Panc1 (cell line): Measurements from ENCODE around the gene CES4A.

ENCODE experiments used
- CTCF ChIP-seq: fragments of 450-650 bp; IDR thresholded peaks from 2 replicates; pipeline ENCODE4 v1.5.1; 2017; ENCODE audit warnings: mild to moderate bottlenecking
- TF ChIP-seq, protein P1 (sequence below), 2 experiments: IDR thresholded peaks; 2 replicates each; pipeline ENCODE4 v1.6.1; 2011 to 2012; ENCODE audit warnings: low read depth in 2 of 2, control low read depth in 1 of 2, low read length in 1 of 2, mild to moderate bottlenecking in 1 of 2, moderate library complexity in 1 of 2; ENCODE audit not compliant: insufficient read depth in 1 of 2

DNA sequence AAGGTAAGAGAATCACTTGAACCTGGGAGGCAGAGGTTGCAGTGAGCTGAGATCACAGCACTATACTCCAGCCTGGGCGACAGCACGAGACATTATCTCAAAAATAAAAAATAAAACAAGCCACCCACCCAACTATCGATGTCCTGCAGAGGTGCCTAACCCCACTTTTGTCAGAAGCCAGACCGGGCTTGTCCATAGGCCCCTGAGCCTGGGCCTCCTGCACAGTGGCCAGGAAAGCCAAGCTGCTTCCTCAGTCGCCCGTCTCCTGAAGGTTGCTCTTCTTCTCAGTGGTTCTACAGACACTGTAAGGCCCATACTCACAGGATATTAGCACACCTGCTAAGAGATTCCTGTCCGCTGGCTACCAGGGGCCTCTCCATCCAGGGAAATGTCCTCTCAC is 41.8 kb upstream of the CES4A start:
- no peak for TF ChIP-seq CTCF
- TF ChIP-seq, protein P1, sequence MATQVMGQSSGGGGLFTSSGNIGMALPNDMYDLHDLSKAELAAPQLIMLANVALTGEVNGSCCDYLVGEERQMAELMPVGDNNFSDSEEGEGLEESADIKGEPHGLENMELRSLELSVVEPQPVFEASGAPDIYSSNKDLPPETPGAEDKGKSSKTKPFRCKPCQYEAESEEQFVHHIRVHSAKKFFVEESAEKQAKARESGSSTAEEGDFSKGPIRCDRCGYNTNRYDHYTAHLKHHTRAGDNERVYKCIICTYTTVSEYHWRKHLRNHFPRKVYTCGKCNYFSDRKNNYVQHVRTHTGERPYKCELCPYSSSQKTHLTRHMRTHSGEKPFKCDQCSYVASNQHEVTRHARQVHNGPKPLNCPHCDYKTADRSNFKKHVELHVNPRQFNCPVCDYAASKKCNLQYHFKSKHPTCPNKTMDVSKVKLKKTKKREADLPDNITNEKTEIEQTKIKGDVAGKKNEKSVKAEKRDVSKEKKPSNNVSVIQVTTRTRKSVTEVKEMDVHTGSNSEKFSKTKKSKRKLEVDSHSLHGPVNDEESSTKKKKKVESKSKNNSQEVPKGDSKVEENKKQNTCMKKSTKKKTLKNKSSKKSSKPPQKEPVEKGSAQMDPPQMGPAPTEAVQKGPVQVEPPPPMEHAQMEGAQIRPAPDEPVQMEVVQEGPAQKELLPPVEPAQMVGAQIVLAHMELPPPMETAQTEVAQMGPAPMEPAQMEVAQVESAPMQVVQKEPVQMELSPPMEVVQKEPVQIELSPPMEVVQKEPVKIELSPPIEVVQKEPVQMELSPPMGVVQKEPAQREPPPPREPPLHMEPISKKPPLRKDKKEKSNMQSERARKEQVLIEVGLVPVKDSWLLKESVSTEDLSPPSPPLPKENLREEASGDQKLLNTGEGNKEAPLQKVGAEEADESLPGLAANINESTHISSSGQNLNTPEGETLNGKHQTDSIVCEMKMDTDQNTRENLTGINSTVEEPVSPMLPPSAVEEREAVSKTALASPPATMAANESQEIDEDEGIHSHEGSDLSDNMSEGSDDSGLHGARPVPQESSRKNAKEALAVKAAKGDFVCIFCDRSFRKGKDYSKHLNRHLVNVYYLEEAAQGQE (IDR thresholded peaks at IDR 0.05; ENCODE audit: insufficient read depth in 1 of 2, low read depth in 2 of 2, low read length in 1 of 2), result no peak
